HG03039 (cell line): ENCODE measurements around the gene PITPNM3.

Experiments
- ATAC-seq: cut with Tn5 transposase; IDR thresholded peaks from one replicate; pipeline ENCODE4 v1.9.1; 2021; ENCODE audit warnings: mild to moderate bottlenecking, moderate library complexity; ENCODE audit not compliant: unreplicated experiment

Gene PITPNM3

GRCh38 chr17:6450926-6451832, 105.2 kb downstream of the PITPNM3 start:
- ATAC-seq, result no peak

GRCh38 chr17:6449307-6449706, 107.0 kb downstream of the PITPNM3 start:
- ATAC-seq, result no peak

GRCh38 chr17:6448473-6448872, 107.9 kb downstream of the PITPNM3 start:
- no peak for ATAC-seq

- no peak for ATAC-seq
These were observed 109.7 kb downstream of the PITPNM3 start for GRCh38 chr17:6446516-6447100.

- ATAC-seq, result no peak
These were observed 111.6 kb downstream of the PITPNM3 start for GRCh38 chr17:6444571-6445335.

- peak; percentile 61 for ATAC-seq
These were observed 112.4 kb downstream of the PITPNM3 start, which contains the start of gene PIMREG for GRCh38 chr17:6443692-6444570. Gene PIMREG (plus strand): TSS chr17:6444455. CDS start chr17:6445111, 656 bp downstream.

- ATAC-seq, result no peak
These were observed 113.6 kb downstream of the PITPNM3 start for GRCh38 chr17:6442775-6443174.

- ATAC-seq, result no peak
These were observed 116.4 kb downstream of the PITPNM3 start for GRCh38 chr17:6439951-6440350.

GRCh38 chr17:6437956-6438355, 118.4 kb downstream of the PITPNM3 start:
- ATAC-seq, result no peak

GRCh38 chr17:6437466-6437865, 118.9 kb downstream of the PITPNM3 start:
- ATAC-seq, result no peak

GRCh38 chr17:6435968-6436367, 120.4 kb downstream of the PITPNM3 start:
- no peak for ATAC-seq

- no peak for ATAC-seq
These were observed 121.3 kb downstream of the PITPNM3 start, which contains the start of gene AIPL1 for GRCh38 chr17:6435051-6435450. Gene AIPL1 (minus strand): TSS chr17:6435121. CDS start chr17:6435104, 17 bp downstream.

- no peak for ATAC-seq
These were observed 125.6 kb downstream of the PITPNM3 start for GRCh38 chr17:6430769-6431168.

GRCh38 chr17:6429266-6429665, 127.1 kb downstream of the PITPNM3 start:
- ATAC-seq, result no peak

- ATAC-seq, result no peak
These were observed 128.0 kb downstream of the PITPNM3 start for GRCh38 chr17:6428207-6428965.

GRCh38 chr17:6427279-6427781, 129.0 kb downstream of the PITPNM3 start:
- ATAC-seq, result no peak

- no peak for ATAC-seq
These were observed 129.8 kb downstream of the PITPNM3 start for GRCh38 chr17:6426356-6427101.

- ATAC-seq, result no peak
These were observed 130.9 kb downstream of the PITPNM3 start for GRCh38 chr17:6425407-6425806.

- ATAC-seq, result no peak
These were observed 132.4 kb downstream of the PITPNM3 start for GRCh38 chr17:6423931-6424330.
